OCI-LY1 (cell line): ENCODE measurements around the gene CTNND2.

Experiments
- H2AFZ ChIP-seq: fragments of 200-600 bp; sonication (generic), shearing (Covaris generic); 2 replicates; pipeline ENCODE4 v1.6.0; 2014; ENCODE audit warnings: antibody characterized with exemption, mild to moderate bottlenecking, low read length
- H3F3A ChIP-seq: fragments of 200-600 bp; sonication (generic), shearing (Covaris generic); 2 replicates; pipeline ENCODE4 v1.6.0; 2014; ENCODE audit warnings: mild to moderate bottlenecking, antibody characterized with exemption, low read length, moderate library complexity; ENCODE audit not compliant: insufficient read depth
- H3K27ac ChIP-seq: fragments of 200-600 bp; sonication (generic); 2 replicates; pipeline ENCODE4 v1.5.1; 2014; ENCODE audit warnings: low read length, mixed run types, mild to moderate bottlenecking, low read depth; ENCODE audit not compliant: poor library complexity, severe bottlenecking
- H3K27me3 ChIP-seq: fragments of 200-600 bp; sonication (generic); 2 replicates; pipeline ENCODE4 v1.6.0; 2014; ENCODE audit warnings: antibody characterized with exemption, mild to moderate bottlenecking, low read length, moderate library complexity; ENCODE audit not compliant: insufficient read depth
- H3K36me3 ChIP-seq: fragments of 200-600 bp; sonication (generic); 2 replicates; pipeline ENCODE4 v1.6.1; 2014; ENCODE audit warnings: mild to moderate bottlenecking, antibody characterized with exemption, low read length, moderate library complexity, mixed read lengths; ENCODE audit not compliant: insufficient read depth
- H3K4me1 ChIP-seq: fragments of 200-600 bp; sonication (generic); 2 replicates; pipeline ENCODE4 v1.5.1; 2014; ENCODE audit warnings: mild to moderate bottlenecking, low read length, moderate library complexity; ENCODE audit not compliant: insufficient read depth, severe bottlenecking
- H3K4me2 ChIP-seq: fragments of 200-600 bp; sonication (generic), shearing (Covaris generic); 2 replicates; pipeline ENCODE4 v1.6.1; 2014; ENCODE audit warnings: low read length
- H3K4me3 ChIP-seq: fragments of 200-600 bp; sonication (generic); 2 replicates; pipeline ENCODE4 v1.5.1; 2014; ENCODE audit warnings: low read length, low read depth, mild to moderate bottlenecking, mixed read lengths; ENCODE audit not compliant: poor library complexity, severe bottlenecking
- H3K79me2 ChIP-seq: fragments of 200-600 bp; shearing (Covaris generic); 2 replicates; pipeline ENCODE4 v1.6.1; 2016; ENCODE audit warnings: mixed run types, low read length, mixed read lengths; ENCODE audit not compliant: insufficient read depth
- H3K9ac ChIP-seq: fragments of 200-600 bp; sonication (generic), shearing (Covaris generic); 2 replicates; pipeline ENCODE4 v1.6.1; 2014; ENCODE audit warnings: mild to moderate bottlenecking, low read length, mixed read lengths
- H3K9me2 ChIP-seq: fragments of 200-600 bp; sonication (generic), shearing (Covaris generic); 2 replicates; pipeline ENCODE4 v1.6.1; 2014; ENCODE audit warnings: low read depth, mild to moderate bottlenecking, low read length, mixed read lengths
- H3K9me3 ChIP-seq: fragments of 200-600 bp; shearing (Covaris generic); 2 replicates; pipeline ENCODE4 v1.6.1; 2014; ENCODE audit warnings: low read length, mixed read lengths
- H4K20me1 ChIP-seq: fragments of 200-600 bp; sonication (generic), shearing (Covaris generic); 2 replicates; pipeline ENCODE4 v1.6.0; 2016; ENCODE audit warnings: mild to moderate bottlenecking, low read length; ENCODE audit not compliant: insufficient read depth
- CTCF ChIP-seq: fragments of 200-600 bp; sonication (generic), shearing (Covaris generic); IDR thresholded peaks from 2 replicates; pipeline ENCODE4 v1.5.1; 2017; ENCODE audit warnings: mild to moderate bottlenecking, antibody characterized with exemption, low read length, moderate library complexity, mixed read lengths
- EZH2 ChIP-seq: fragments of 200-600 bp; sonication (generic), shearing (Covaris generic); IDR thresholded peaks from 2 replicates; pipeline ENCODE4 v1.8.0; 2017; ENCODE audit warnings: borderline replicate concordance, mixed run types, mild to moderate bottlenecking, antibody characterized with exemption, low read length, moderate library complexity, mixed read lengths

CTNND2 gene

GRCh38 chr5:11064763-11065450 is 839.3 kb downstream of the CTNND2 start:
- Histone ChIP-seq H3K36me3 (no peaks in the 10 kb centered on the region), H3K79me2 (no peaks in the 10 kb centered on the region), H3F3A (no peaks in the 10 kb centered on the region), H3K4me3 (no peak overlapping the region), H3K9me2 (no peaks in the 10 kb centered on the region), H3K27ac (no peak overlapping the region), H3K4me2 (no peak overlapping the region), H3K4me1 (no peaks in the 10 kb centered on the region), H3K9me3 (no peaks in the 10 kb centered on the region), H3K27me3 (no peaks in the 10 kb centered on the region), H4K20me1 (no peaks in the 10 kb centered on the region), H3K9ac (no peak overlapping the region), H2AFZ (no peak overlapping the region)
- TF ChIP-seq EZH2 (no peak), CTCF (no peak)

GRCh38 chr5:11062397-11062796 is 841.8 kb downstream of the CTNND2 start:
- Histone ChIP-seq H3K79me2 (no peaks in the 10 kb centered on the region), H3K4me1 (no peaks in the 10 kb centered on the region), H3K36me3 (no peaks in the 10 kb centered on the region), H2AFZ (no peak overlapping the region), H3K4me3 (no peak overlapping the region), H3F3A (no peaks in the 10 kb centered on the region), H3K27me3 (no peaks in the 10 kb centered on the region), H3K27ac (no peak overlapping the region), H3K9ac (no peak overlapping the region), H3K4me2 (no peak overlapping the region), H3K9me2 (no peaks in the 10 kb centered on the region), H3K9me3 (no peaks in the 10 kb centered on the region), H4K20me1 (no peaks in the 10 kb centered on the region)
- TF ChIP-seq EZH2 = no peak
- no peak for TF ChIP-seq CTCF

GRCh38 chr5:11056560-11056959 is 847.7 kb downstream of the CTNND2 start:
- Histone ChIP-seq H3K79me2 (no peaks in the 10 kb centered on the region), H3K27me3 (no peaks in the 10 kb centered on the region)
- no peak for TF ChIP-seq EZH2
- no peak for TF ChIP-seq CTCF

More at GRCh38 chr5:11056560-11056959, 847.7 kb downstream of the CTNND2 start:
- Histone ChIP-seq H3K27ac (no peak overlapping the region), H3K36me3 (no peaks in the 10 kb centered on the region), H3F3A (no peaks in the 10 kb centered on the region), H3K4me3 (no peak overlapping the region), H4K20me1 (no peaks in the 10 kb centered on the region), H2AFZ (no peak overlapping the region), H3K9me2 (no peaks in the 10 kb centered on the region), H3K4me1 (no peaks in the 10 kb centered on the region), H3K9ac (no peak overlapping the region), H3K4me2 (no peak overlapping the region), H3K9me3 (no peaks in the 10 kb centered on the region)
